Measurements from ENCODE around the gene NFAM1.

The NFAM1 gene

GRCh38 chr22:42356533-42356932 lies 75.7 kb downstream of the NFAM1 start:
- DNase-seq = no peak

- DNase-seq = no peak
Measured at GRCh38 chr22:42353883-42354727, 78.1 kb downstream of the NFAM1 start.

GRCh38 chr22:42350373-42350772 lies 81.8 kb downstream of the NFAM1 start:
- no peak for DNase-seq

- DNase-seq = no peak
Measured at GRCh38 chr22:42347281-42347824, 84.8 kb downstream of the NFAM1 start.

- DNase-seq = no peak
Measured at GRCh38 chr22:42346722-42347121, 85.5 kb downstream of the NFAM1 start.

- DNase-seq = no peak
Measured at GRCh38 chr22:42345458-42345857, 86.7 kb downstream of the NFAM1 start.

GRCh38 chr22:42344361-42344905 lies 87.8 kb downstream of the NFAM1 start:
- no peak for DNase-seq

GRCh38 chr22:42343531-42344081 lies 88.6 kb downstream of the NFAM1 start:
- DNase-seq = no peak

GRCh38 chr22:42343121-42343454 lies 89.1 kb downstream of the NFAM1 start:
- DNase-seq = no peak

GRCh38 chr22:42342426-42343120 lies 89.6 kb downstream of the NFAM1 start:
- DNase-seq = no peak

GRCh38 chr22:42341779-42342178 lies 90.4 kb downstream of the NFAM1 start:
- DNase-seq = no peak

- DNase-seq = no peak
Measured at GRCh38 chr22:42340829-42341383, 91.3 kb downstream of the NFAM1 start.

GRCh38 chr22:42340150-42340549 lies 92.1 kb downstream of the NFAM1 start:
- no peak for DNase-seq

GRCh38 chr22:42338479-42338878 lies 93.7 kb downstream of the NFAM1 start:
- no peak for DNase-seq

- no peak for DNase-seq
Measured at GRCh38 chr22:42337356-42337755, 94.8 kb downstream of the NFAM1 start.

GRCh38 chr22:42336527-42337227 lies 95.5 kb downstream of the NFAM1 start:
- DNase-seq = no peak

- no peak for DNase-seq
Measured at GRCh38 chr22:42335839-42336378, 96.3 kb downstream of the NFAM1 start.

- no peak for DNase-seq
Measured at GRCh38 chr22:42334875-42335512, 97.2 kb downstream of the NFAM1 start.

- DNase-seq = no peak
Measured at GRCh38 chr22:42333544-42333943, 98.7 kb downstream of the NFAM1 start.

- no peak for DNase-seq
Measured at GRCh38 chr22:42332089-42332488, 100.1 kb downstream of the NFAM1 start.

- no peak for DNase-seq
Measured at GRCh38 chr22:42331014-42331413, 101.2 kb downstream of the NFAM1 start.
